Measurements from ENCODE around the gene EFS. TPM values are rescaled to one million over a fixed set of nuclear protein-coding genes. Genes with fewer than 3 reads are reported as not detected.

Gene EFS, protein sequence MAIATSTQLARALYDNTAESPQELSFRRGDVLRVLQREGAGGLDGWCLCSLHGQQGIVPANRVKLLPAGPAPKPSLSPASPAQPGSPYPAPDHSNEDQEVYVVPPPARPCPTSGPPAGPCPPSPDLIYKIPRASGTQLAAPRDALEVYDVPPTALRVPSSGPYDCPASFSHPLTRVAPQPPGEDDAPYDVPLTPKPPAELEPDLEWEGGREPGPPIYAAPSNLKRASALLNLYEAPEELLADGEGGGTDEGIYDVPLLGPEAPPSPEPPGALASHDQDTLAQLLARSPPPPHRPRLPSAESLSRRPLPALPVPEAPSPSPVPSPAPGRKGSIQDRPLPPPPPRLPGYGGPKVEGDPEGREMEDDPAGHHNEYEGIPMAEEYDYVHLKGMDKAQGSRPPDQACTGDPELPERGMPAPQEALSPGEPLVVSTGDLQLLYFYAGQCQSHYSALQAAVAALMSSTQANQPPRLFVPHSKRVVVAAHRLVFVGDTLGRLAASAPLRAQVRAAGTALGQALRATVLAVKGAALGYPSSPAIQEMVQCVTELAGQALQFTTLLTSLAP
- 10 to 100 TPM; 36.6 to 53.0 (median 40.1) TPM for polyA plus RNA-seq (ENCODE audit: insufficient read length in 4 of 4)

- DNase-seq (ENCODE audit: low read depth in 4 of 4, low spot score in 3 of 4): peak in 1 of 4 donors; percentile 45
Measured at GRCh38 chr14:23365036-23365731, at the start of gene EFS. TSS of gene EFS (minus strand) at chr14:23365172. CDS start at chr14:23365025, 147 bp downstream.

- DNase-seq (ENCODE audit: low read depth in 4 of 4, low spot score in 3 of 4): no peak
Measured at GRCh38 chr14:23414254-23414653, 49.3 kb upstream of the EFS start.

DNA sequence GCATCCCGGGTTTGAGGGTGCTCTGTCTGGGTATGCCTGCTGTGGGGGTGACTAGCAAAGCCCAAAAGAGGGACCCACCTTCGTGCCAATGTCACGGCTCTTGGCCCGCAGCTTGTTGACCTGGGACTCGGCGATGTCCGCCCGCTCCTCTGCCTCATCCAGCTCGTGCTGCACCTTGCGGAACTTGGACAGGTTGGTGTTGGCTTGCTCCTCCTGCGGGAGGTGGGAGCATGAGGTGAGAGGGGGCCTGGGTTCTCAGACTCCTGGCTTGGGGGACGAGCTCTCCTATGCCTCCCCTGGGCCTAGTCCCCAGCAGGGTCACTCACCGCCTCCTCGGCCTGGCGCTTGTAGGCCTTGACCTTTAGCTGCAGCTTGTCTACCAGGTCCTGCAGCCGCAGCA, 48.7 kb upstream of the EFS start:
- no peak for DNase-seq (ENCODE audit: low read depth in 4 of 4, low spot score in 3 of 4)

GRCh38 chr14:23411563-23412525, 46.9 kb upstream of the EFS start:
- DNase-seq (ENCODE audit: low read depth in 4 of 4, low spot score in 3 of 4): no peak

DNA sequence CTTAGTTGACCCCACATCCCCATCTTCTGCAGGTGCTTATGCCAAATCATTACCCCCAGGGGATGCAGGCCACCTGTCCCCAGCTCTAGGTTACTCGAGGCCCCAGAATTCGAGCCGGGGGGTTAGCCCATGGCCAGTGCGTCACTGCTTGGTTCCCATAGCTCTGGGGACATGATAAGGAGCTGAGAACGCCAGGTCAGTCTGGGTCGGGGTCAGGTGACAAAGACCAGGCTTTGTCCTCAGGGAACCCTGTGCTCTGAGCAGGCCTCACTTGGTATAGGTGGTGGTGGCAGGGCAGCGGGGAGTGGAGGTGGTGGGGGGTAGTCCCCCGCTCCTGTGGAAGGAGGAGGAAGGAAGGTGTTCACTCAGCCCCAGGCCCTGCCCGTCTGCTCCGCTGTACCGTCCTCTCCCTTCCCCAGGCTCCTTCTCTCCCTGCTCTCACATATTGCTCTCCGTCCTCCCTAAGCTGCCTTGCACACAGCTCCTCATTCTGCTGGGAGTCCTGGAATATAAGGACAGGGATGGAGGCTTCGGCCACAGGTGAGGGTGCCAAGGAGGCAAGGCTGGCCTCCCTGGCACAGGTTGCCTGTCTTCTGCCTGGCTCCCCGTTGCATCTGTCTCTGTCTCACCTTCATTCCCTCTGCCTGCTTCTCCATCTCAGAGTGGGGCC, 45.1 kb upstream of the EFS start:
- DNase-seq (ENCODE audit: low read depth in 4 of 4, low spot score in 3 of 4): no peak

- no peak for DNase-seq (ENCODE audit: low read depth in 4 of 4, low spot score in 3 of 4)
Measured at GRCh38 chr14:23409475-23409874, 44.5 kb upstream of the EFS start.

GRCh38 chr14:23408307-23408630, 43.3 kb upstream of the EFS start:
- DNase-seq (ENCODE audit: low read depth in 4 of 4, low spot score in 3 of 4): no peak

GRCh38 chr14:23407516-23408306, 42.7 kb upstream of the EFS start, which contains the start of gene MYH6:
TSS of gene MYH6 (minus strand) at chr14:23408273. CDS start at chr14:23407223, 1,050 bp downstream.
- no peak for DNase-seq (ENCODE audit: low read depth in 4 of 4, low spot score in 3 of 4)

DNA sequence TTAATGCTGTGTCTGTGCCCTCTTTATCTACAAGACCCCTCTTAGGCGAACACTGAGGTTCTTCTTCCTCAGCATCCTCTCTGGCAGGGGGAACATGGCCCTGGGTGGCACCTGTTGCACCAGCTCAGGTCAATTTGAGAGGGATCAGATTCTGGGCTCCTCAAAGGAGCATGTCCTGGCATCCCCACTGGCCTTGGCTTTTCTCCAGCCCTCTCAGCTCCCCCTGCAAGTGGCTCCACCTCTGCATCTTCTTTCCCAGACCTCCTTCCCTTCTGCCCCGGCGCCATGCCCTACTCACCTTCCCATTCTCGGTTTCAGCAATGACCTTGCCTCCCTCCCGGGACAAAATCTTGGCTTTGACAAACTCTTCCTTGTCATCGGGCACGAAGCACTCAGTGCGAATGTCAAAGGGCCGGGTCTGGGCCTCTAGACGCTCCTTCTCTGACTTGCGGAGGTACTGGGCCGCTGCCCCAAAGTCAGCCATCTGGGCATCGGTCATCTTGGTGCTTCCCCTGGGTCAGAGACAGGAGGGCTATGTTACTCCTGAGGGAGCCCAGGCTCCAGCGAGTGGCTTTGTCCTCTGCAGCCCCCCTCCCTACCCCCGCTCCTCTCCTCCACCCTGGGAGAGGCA, 41.9 kb upstream of the EFS start:
- no peak for DNase-seq (ENCODE audit: low read depth in 4 of 4, low spot score in 3 of 4)

GRCh38 chr14:23406244-23406643, 41.3 kb upstream of the EFS start:
- no peak for DNase-seq (ENCODE audit: low read depth in 4 of 4, low spot score in 3 of 4)

DNA sequence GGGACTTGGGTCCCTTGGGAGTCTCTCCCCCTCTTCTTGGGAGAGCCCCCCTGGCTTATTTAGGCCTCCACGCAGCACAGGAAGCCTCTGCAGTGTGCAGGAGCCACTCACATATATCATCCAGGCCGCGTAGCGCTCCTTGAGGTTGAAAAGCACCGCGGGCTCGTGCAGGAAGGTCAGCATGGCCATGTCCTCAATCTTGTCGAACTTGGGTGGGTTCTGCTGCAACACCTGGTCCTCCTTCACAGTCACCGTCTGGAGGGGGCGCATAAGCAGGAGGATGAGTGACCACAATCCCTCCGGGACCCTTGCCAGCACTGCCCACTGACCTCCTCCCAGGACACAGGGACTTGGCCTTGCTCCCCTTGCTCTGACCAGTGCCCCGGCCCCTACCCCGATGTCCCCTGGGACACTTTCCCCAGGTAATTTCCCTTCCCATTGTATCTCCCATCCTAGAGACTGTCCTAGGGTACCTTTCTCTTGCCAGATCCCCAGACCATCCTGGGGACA, 40.6 kb upstream of the EFS start:
- no peak for DNase-seq (ENCODE audit: low read depth in 4 of 4, low spot score in 3 of 4)

GRCh38 chr14:23405096-23405495, 40.1 kb upstream of the EFS start:
- no peak for DNase-seq (ENCODE audit: low read depth in 4 of 4, low spot score in 3 of 4)

DNA sequence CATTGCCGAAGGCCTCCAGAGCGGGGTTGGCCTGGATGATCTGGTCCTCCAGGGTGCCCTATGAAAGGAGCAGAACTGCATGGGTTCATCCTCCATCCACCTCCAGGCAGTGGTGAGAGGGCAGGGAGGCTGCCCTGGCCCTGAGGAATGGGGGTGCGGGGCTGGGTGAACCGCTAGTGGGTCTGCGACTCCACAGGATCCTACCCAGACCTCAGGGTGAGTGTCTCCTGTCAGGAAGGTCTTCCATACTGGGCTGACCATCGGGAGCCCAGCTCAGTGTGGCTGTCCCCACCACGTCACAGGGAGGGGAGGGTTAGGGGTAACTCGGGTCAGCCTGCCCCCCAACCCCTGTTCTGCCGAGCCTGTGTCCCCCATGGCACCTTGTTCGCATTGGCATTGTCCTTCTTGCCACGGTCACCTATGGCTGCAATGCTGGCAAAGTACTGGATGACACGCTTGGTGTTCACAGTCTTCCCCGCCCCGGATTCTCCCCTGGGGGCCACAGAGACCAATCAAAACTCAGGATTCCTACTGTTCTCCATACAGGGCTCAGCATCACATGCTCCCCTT, 39.4 kb upstream of the EFS start:
- no peak for DNase-seq (ENCODE audit: low read depth in 4 of 4, low spot score in 3 of 4)

DNA sequence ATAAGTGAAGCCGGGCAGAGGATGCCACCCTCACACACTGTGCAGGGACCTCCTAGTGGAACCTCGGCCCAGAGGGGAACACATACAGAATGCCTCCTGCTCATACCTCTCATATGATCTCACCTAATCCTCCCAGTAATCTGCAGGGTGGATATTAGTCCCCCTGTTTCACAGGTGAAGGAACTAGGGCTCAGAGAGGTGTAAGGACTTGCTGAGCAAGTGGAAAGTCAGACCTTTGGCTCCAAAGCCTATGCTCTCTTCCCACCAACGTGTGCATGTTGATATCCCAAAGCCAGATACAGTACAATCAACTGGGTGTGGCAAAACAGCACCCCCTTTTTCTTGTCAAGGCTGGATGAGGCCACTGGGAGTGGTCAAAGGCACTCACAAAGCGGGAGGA, 38.9 kb upstream of the EFS start:
- DNase-seq (ENCODE audit: low read depth in 4 of 4, low spot score in 3 of 4): no peak

DNA sequence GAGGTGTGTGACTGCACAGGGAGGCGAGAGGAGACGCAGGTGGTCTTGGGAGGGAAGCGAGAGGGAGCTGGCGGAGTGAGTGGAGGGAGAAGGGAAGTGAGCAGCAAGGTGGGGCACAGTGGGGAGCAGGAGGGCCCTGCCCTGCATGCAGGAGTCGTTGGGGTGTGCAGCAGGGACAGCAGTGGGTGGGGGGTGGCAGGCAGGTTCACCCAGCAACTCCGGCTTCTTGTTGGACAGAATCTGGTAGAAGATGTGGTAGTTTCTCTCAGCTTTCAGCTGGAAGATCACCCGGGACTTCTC, 38.1 kb upstream of the EFS start:
- no peak for DNase-seq (ENCODE audit: low read depth in 4 of 4, low spot score in 3 of 4)

DNA sequence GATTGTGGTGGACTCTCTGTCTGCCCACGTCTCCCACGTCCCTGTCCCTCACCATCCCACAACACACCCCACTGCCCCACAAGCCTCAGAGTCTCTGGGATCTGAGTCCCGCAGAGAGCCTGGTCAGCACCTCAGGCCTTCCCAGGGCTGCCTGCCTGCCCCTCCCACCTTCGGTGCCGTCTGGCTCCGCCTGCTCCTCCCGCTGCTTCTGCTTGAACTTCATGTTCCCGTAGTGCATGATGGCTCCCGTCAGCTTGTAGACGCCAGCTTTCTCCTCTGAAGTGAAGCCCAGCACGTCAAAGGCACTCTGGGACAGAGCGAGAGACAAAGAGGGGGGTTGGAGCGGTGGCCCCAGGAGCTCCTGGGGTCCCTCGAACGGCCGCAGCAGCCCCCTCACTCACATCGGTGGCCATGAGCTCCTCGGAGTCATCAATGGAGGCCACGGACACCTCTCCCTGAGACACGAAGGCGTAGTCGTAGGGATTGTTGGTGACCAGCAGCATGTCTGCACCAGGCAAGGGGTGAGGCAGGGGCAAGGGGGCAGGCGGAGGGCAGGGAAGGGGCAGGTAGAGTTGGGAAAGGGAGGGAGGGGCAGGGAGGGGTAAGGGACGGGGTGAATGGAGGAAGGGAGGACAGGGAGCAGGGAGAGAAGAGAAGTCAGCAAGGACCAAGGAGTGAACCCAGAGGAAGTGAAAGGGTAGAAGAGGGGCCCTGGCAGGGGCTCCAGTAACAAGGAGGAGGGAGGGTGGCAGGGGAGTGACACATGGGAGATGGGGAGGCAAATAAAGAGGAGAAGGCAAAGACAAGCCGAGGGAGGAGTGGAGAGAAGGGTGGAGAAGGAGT, 37.5 kb upstream of the EFS start:
- DNase-seq (ENCODE audit: low read depth in 4 of 4, low spot score in 3 of 4): no peak

GRCh38 chr14:23401291-23401690, 36.3 kb upstream of the EFS start:
- no peak for DNase-seq (ENCODE audit: low read depth in 4 of 4, low spot score in 3 of 4)

Measured in right renal pelvis (tissue), 4 donors.